IMR-90 (cell line): ENCODE data around the gene DISC1. TPM values are rescaled to one million over a fixed set of nuclear protein-coding genes. Genes with fewer than 3 reads are reported as not detected.

Experiments used
- ATAC-seq: fragments of 200-7000 bp; cut with Tn5 transposase; 2 replicates; pipeline ENCODE4 v1.9.1; 2020; ENCODE audit warnings: low read depth, mild to moderate bottlenecking, moderate library complexity
- BruUV-seq: library from RNA; stranded (reverse); fragments of 400-500 nt; replicated peaks from 2 replicates; lab custom pipeline; 2021; lab: Mats Ljungman, UMichigan
- CTCF ChIA-PET: fragments of 300-600 bp; formaldehyde crosslinking; extraction: SDS; loops from one replicate; lab custom pipeline; 2021; ENCODE audit warnings: antibody characterized with exemption; lab: Yijun Ruan, JAX
- POLR2A ChIA-PET: fragments of 300-600 bp; sonication (Branson Sonifier 250); formaldehyde crosslinking; loops from one replicate; lab custom pipeline; 2022; ENCODE audit warnings: antibody characterized with exemption; ENCODE audit not compliant: unreplicated experiment; lab: Charles Lee
- DNase-seq: peaks from one replicate; pipeline ENCODE4 v3.0.0; 2013
- H2AFZ ChIP-seq: replicated peaks from 2 replicates; pipeline ENCODE3; 2013; ENCODE audit warnings: low read length, mild to moderate bottlenecking; ENCODE audit not compliant: poor library complexity
- H2AK5ac ChIP-seq: 2 replicates; pipeline ENCODE4 v1.6.1; 2013; ENCODE audit warnings: low read depth, low read length, inconsistent platforms
- H2AK9ac ChIP-seq: replicated peaks from 2 replicates; pipeline ENCODE3; 2013; ENCODE audit warnings: mild to moderate bottlenecking, low read depth, low read length, moderate library complexity; ENCODE audit not compliant: poor library complexity
- H2BK120ac ChIP-seq: 2 replicates; pipeline ENCODE4 v1.6.1; 2013; ENCODE audit warnings: low read depth, low read length, inconsistent platforms
- H2BK15ac ChIP-seq: 3 replicates; pipeline ENCODE4 v1.6.1; 2013; ENCODE audit warnings: low read depth, low read length, inconsistent platforms
- H2BK20ac ChIP-seq: 2 replicates; pipeline ENCODE4 v1.6.1; 2013; ENCODE audit warnings: low read depth, mild to moderate bottlenecking, inconsistent platforms, low read length, moderate library complexity
- H2BK5ac ChIP-seq: 2 replicates; pipeline ENCODE4 v1.6.1; 2013; ENCODE audit warnings: mild to moderate bottlenecking, low read depth, low read length, inconsistent platforms; ENCODE audit not compliant: poor library complexity, severe bottlenecking
- H3K14ac ChIP-seq: replicated peaks from 2 replicates; pipeline ENCODE4 v1.6.1; 2013; ENCODE audit warnings: low read depth, low read length, inconsistent platforms
- H3K18ac ChIP-seq: 2 replicates; pipeline ENCODE4 v1.6.1; 2013; ENCODE audit warnings: low read depth, low read length, control low read depth
- H3K23ac ChIP-seq: 2 replicates; pipeline ENCODE4 v1.6.1; 2013; ENCODE audit warnings: low read depth, low read length, inconsistent platforms
- H3K27ac ChIP-seq: 2 replicates; pipeline ENCODE4 v1.5.1; 2013; ENCODE audit warnings: mild to moderate bottlenecking, control low read depth, low read length; ENCODE audit not compliant: insufficient read depth
- H3K27me3 ChIP-seq: 2 replicates; pipeline ENCODE4 v1.6.1; 2013; ENCODE audit warnings: low read length; ENCODE audit not compliant: control insufficient read depth, insufficient read depth
- H3K36me3 ChIP-seq: 2 replicates; pipeline ENCODE4 v1.6.1; 2013; ENCODE audit warnings: low read length, mixed read lengths; ENCODE audit not compliant: control insufficient read depth, insufficient read depth
- H3K4ac ChIP-seq: 2 replicates; pipeline ENCODE4 v1.6.1; 2013; ENCODE audit warnings: low read depth, low read length, inconsistent platforms
- H3K4me1 ChIP-seq: 2 replicates; pipeline ENCODE4 v1.6.1; 2013; ENCODE audit warnings: low read length, mixed read lengths; ENCODE audit not compliant: control insufficient read depth, insufficient read depth
- H3K4me2 ChIP-seq: 2 replicates; pipeline ENCODE4 v1.6.1; 2013; ENCODE audit warnings: low read depth, mild to moderate bottlenecking, control low read depth, low read length, moderate library complexity
- H3K4me3 ChIP-seq: 2 replicates; pipeline ENCODE4 v1.5.1; 2013; ENCODE audit warnings: low read depth, mild to moderate bottlenecking, control low read depth, low read length, moderate library complexity; ENCODE audit not compliant: insufficient read depth
- H3K56ac ChIP-seq: 2 replicates; pipeline ENCODE4 v1.6.1; 2013; ENCODE audit warnings: low read length, inconsistent platforms; ENCODE audit not compliant: insufficient read depth; ENCODE audit errors: extremely low read depth
- H3K79me1 ChIP-seq, 2 experiments: 2 replicates each; pipeline ENCODE4 v1.6.1; 2013; ENCODE audit warnings: low read length in 2 of 2, inconsistent platforms in 1 of 2, low read depth in 1 of 2
- H3K9ac ChIP-seq: 2 replicates; pipeline ENCODE4 v1.6.1; 2013; ENCODE audit warnings: low read depth, low read length, control low read depth
- H3K9me1 ChIP-seq: 2 replicates; pipeline ENCODE4 v1.6.1; 2013; ENCODE audit warnings: low read length, inconsistent platforms; ENCODE audit not compliant: insufficient read depth
- H3K9me3 ChIP-seq: 2 replicates; pipeline ENCODE4 v1.6.1; 2013; ENCODE audit warnings: low read length; ENCODE audit not compliant: control insufficient read depth, insufficient read depth
- H4K20me1 ChIP-seq: 2 replicates; pipeline ENCODE4 v1.6.1; 2013; ENCODE audit warnings: low read length, inconsistent platforms; ENCODE audit not compliant: insufficient read depth
- H4K5ac ChIP-seq: 2 replicates; pipeline ENCODE4 v1.6.1; 2013; ENCODE audit warnings: mild to moderate bottlenecking, low read depth, low read length, control low read depth
- H4K8ac ChIP-seq, 2 experiments: 2 replicates each; pipeline ENCODE4 v1.6.1; 2013; ENCODE audit warnings: low read depth in 2 of 2, low read length in 2 of 2, control low read depth in 1 of 2, inconsistent platforms in 1 of 2
- H4K91ac ChIP-seq: 2 replicates; pipeline ENCODE4 v1.6.1; 2013; ENCODE audit warnings: low read depth, low read length, inconsistent platforms; ENCODE audit not compliant: insufficient read depth
- CEBPB ChIP-seq: IDR thresholded peaks from 2 replicates; pipeline ENCODE4 v1.6.1; 2012; ENCODE audit warnings: low read depth, low read length, improper control_type of control experiment
- FOS ChIP-seq: fragments of 150-350 bp; IDR thresholded peaks from 2 replicates; pipeline ENCODE4 v1.6.1; 2016; ENCODE audit warnings: low read depth, low read length
- RFX5 ChIP-seq: IDR thresholded peaks from 2 replicates; pipeline ENCODE4 v1.8.0; 2012; ENCODE audit warnings: low read depth, mild to moderate bottlenecking, low read length, moderate library complexity
- WGBS, 2 experiments: methylation state at CpG; one replicate each; pipeline versions ENCODE4 v1.1.5 to v1.1.7; 2013; ENCODE audit warnings: missing lambda C conversion rate in 2 of 2; ENCODE audit not compliant: insufficient read length in 1 of 2; ENCODE audit errors: extremely low coverage in 2 of 2; 5-methylcytosine and 5-hydroxymethylcytosine counted together
- dilution Hi-C: fragments of 300-500 bp; cut with HindIII; formaldehyde crosslinking; loops from one replicate; pipeline ENCODE4 v1.14.3; 2018; ENCODE audit warnings: low sequenced_read_pairs; ENCODE audit not compliant: unreplicated experiment
- in situ Hi-C: fragments of 300-500 bp; cut with MboI; formaldehyde crosslinking; loops from 3 replicates; pipeline ENCODE4 v1.14.3; 2019; ENCODE audit warnings: low sequenced_read_pairs, inconsistent platforms, mixed read lengths
- intact Hi-C: fragments of 100-400 bp; cut with micrococcal nuclease; formaldehyde crosslinking; loops from 2 replicates; pipeline ENCODE4 v1.10.0; 2022
- polyA plus RNA-seq, 3 experiments: library from polyadenylated mRNA; depleted of rRNA; stranded (reverse); fragments of >200 nt; gene quantifications; 2 replicates each; pipeline ENCODE4 v1.2.3, GENCODE V29; 2012; ENCODE audit warnings: low replicate concordance in 1 of 3
- total RNA-seq: library from RNA; depleted of rRNA; stranded (reverse); fragments of >200 nt; gene quantifications from 2 replicates; pipeline ENCODE4 v1.2.3, GENCODE V29; 2012
- TF ChIP-seq, protein P1 (sequence below): fragments of 150-350 bp; IDR thresholded peaks from 2 replicates; pipeline ENCODE4 v1.6.1; 2017; ENCODE audit warnings: mild to moderate bottlenecking, antibody characterized with exemption, low read length, low read depth

The DISC1 gene
- total and polyA plus RNA-seq, 2 of the 4 experiments (the other 2 are of a cell fraction) = 2.2 to 7.0 TPM

DNA sequence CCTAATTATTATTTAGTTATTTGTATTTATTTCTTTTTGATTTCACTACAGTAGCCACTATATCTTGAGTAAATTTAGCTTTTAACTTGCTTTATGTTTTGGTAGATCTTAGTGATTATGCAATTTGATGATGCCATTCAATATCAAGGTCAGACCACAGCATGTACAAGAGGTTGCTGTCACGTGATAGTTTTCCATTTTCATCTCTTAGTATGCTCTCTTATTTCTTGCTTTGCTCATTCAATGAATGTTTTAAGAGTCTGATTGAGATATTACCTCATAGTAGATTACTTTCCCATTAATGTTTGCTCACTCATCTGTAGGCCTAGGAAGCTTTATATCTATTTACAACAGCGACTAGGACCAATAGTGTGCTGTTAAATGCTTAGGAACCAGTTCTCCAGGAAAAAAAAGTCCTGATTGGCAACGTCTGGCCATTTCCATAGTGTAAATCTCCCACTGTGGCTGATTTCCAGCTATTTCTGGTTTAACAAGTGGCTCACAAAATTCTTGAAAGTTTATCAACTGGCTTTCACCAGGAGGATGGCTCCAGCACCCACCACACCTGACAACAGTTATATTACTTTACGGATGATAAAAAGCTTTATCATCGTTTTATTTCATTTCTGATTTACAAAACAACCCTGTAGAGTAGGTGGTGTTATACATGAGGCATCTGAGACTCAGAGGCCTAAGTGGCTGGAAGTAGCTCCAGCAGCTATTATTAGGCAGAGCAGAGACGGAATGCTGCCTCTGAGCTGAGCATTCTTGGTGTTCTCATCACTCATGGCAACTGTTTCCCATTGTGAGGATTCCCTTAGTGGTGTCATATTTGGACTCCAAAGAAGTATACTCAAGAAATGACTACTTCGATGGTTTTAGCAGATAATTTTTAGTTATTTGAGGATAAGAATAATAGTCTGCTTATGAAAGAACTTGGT is 235.2 kb downstream of the DISC1 start:
- H2AFZ ChIP-seq = no peak overlapping the region
- TF ChIP-seq, protein P1, sequence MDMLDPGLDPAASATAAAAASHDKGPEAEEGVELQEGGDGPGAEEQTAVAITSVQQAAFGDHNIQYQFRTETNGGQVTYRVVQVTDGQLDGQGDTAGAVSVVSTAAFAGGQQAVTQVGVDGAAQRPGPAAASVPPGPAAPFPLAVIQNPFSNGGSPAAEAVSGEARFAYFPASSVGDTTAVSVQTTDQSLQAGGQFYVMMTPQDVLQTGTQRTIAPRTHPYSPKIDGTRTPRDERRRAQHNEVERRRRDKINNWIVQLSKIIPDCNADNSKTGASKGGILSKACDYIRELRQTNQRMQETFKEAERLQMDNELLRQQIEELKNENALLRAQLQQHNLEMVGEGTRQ = peak; percentile 36; the same call in 1 of the 2 replicates
- TF ChIP-seq FOS (no peak), CEBPB (peak; percentile 81), RFX5 (no peak)
- H3K9me3 ChIP-seq = no peaks in the 10 kb centered on the region
- no peak overlapping the region for H3K27ac ChIP-seq
- H3K18ac ChIP-seq = no peak overlapping the region
- H2BK5ac ChIP-seq = no peak overlapping the region
- no peak overlapping the region for H2AK9ac ChIP-seq
- H4K8ac ChIP-seq = no peak overlapping the region
- no peak overlapping the region for H3K4me2 ChIP-seq
- H3K79me1 ChIP-seq = no peaks in the 10 kb centered on the region; a peak in 1 of 4 replicates
- no peak overlapping the region for H3K56ac ChIP-seq
- ChIA-PET CTCF (interaction anchor here (0.5 to 1.0 kb wide), 2 partner anchors 105 to 1324 kb away, joined by 3 read pairs; no protein-coding TSS in a partner anchor), POLR2A (interaction anchor here (0.7 kb wide), 1 partner anchor 42 kb away, joined by 3 read pairs; no protein-coding TSS in a partner anchor)
- no peak overlapping the region for H4K5ac ChIP-seq
- DNase-seq (peak; percentile 67), ATAC-seq (peak; percentile 78)
- H3K36me3 ChIP-seq = no peaks in the 10 kb centered on the region
- dilution Hi-C loops (no loop called here), in situ Hi-C loops (no loop called here), intact Hi-C loops (loop anchor here (10.0 kb wide), 1 partner anchor 283 kb away; no protein-coding TSS in a partner anchor)
- no peak overlapping the region for H3K4ac ChIP-seq
- H3K9me1 ChIP-seq = no peaks in the 10 kb centered on the region; the same call in 1 of the 2 replicates
- H3K14ac ChIP-seq = no peak overlapping the region
- H2BK15ac ChIP-seq = no peak overlapping the region
- H4K20me1 ChIP-seq = no peaks in the 10 kb centered on the region
- BruUV-seq = no TSS peak
- H2AK5ac ChIP-seq = no peak overlapping the region
- 0 out of 2 replicates have a peak, but pooled peaks cover 2% of the 10 kb centered on the region for H3K4me1 ChIP-seq
- H2BK120ac ChIP-seq = no peak overlapping the region
- no peak overlapping the region for H2BK20ac ChIP-seq
- H3K23ac ChIP-seq = no peak overlapping the region
- H3K9ac ChIP-seq = no peak overlapping the region
- H4K91ac ChIP-seq = no peak overlapping the region
- no CpG with 5 or more reads among the region's 7 CpGs for WGBS, 2 experiments
- H3K27me3 ChIP-seq = no peaks in the 10 kb centered on the region
- H3K4me3 ChIP-seq = no peak overlapping the region
